Endothelial cell of umbilical vein (primary cell): Measurements from ENCODE around the gene HNRNPLL. TPM values are rescaled to one million over a fixed set of nuclear protein-coding genes. Genes with fewer than 3 reads are reported as not detected.

Source experiments
- BruUV-seq: library from RNA; stranded (reverse); fragments of 400-500 nt; replicated peaks from 2 replicates; lab custom pipeline; 2021; lab: Mats Ljungman, UMichigan
- CTCF ChIA-PET: fragments of 300-600, 350-600 bp; sonication (Branson Sonifier 250); formaldehyde crosslinking; loops from one replicate; lab custom pipeline; 2021; ENCODE audit warnings: antibody characterized with exemption, inconsistent platforms; lab: Charles Lee
- POLR2A ChIA-PET: fragments of 300-600, 350-600 bp; sonication (Branson Sonifier 250); formaldehyde crosslinking; loops from one replicate; lab custom pipeline; 2021; ENCODE audit warnings: antibody characterized with exemption, inconsistent platforms; lab: Charles Lee
- DNase-seq: peaks from one replicate; pipeline ENCODE4 v3.0.0-alpha.2; 2011; ENCODE audit warnings: low read depth, low spot score
- FAIRE-seq: peaks from 2 replicates; lab custom pipeline; 2011; peaks lifted over from hg19 to GRCh38; lab: Jason Lieb, UNC
- H2AFZ ChIP-seq: 2 replicates; pipeline ENCODE4 v1.6.0; 2012; ENCODE audit warnings: low read depth, low read length, control low read depth, inconsistent platforms
- H3K27ac ChIP-seq: 2 replicates; pipeline ENCODE4 v1.5.1; 2011; ENCODE audit warnings: low read depth, mild to moderate bottlenecking, control low read depth, low read length, moderate library complexity; ENCODE audit not compliant: insufficient read depth
- H3K27me3 ChIP-seq, 2 experiments: 2 replicates each; pipeline versions ENCODE4 v1.6.0 to v1.6.1; 2011; ENCODE audit warnings: low read length in 2 of 2, mixed read lengths in 1 of 2; ENCODE audit not compliant: control insufficient read depth in 2 of 2, insufficient read depth in 2 of 2
- H3K36me3 ChIP-seq, 2 experiments: 2 replicates in 1 of 2; 3 replicates in 1 of 2; pipeline ENCODE4 v1.5.1; 2011; ENCODE audit warnings: low read length in 2 of 2, mild to moderate bottlenecking in 1 of 2, moderate library complexity in 1 of 2; ENCODE audit not compliant: control insufficient read depth in 2 of 2, insufficient read depth in 2 of 2; ENCODE audit errors: extremely low read depth in 1 of 2
- H3K4me1 ChIP-seq: 3 replicates; pipeline ENCODE4 v1.5.1; 2011; ENCODE audit warnings: mild to moderate bottlenecking, low read length; ENCODE audit not compliant: control insufficient read depth, insufficient read depth; ENCODE audit errors: extremely low read depth
- H3K4me2 ChIP-seq: 2 replicates; pipeline ENCODE4 v1.6.1; 2011; ENCODE audit warnings: low read length, control low read depth, mixed read lengths; ENCODE audit not compliant: insufficient read depth
- H3K4me3 ChIP-seq, 3 experiments: fragments of 200-600 bp in 1 of 3; sonication (generic), shearing (Covaris generic) in 1 of 3; replicated peaks in 1 of 3; 2 replicates each; pipeline ENCODE4 v1.5.1; 2011 to 2016; ENCODE audit warnings: control low read depth in 3 of 3, low read length in 3 of 3, mild to moderate bottlenecking in 2 of 3, inconsistent platforms in 1 of 3, low read depth in 1 of 3, moderate library complexity in 1 of 3; ENCODE audit not compliant: insufficient read depth in 1 of 3
- H3K79me2 ChIP-seq: 2 replicates; pipeline ENCODE4 v1.6.0; 2012; ENCODE audit warnings: low read length, inconsistent platforms; ENCODE audit not compliant: control insufficient read depth, insufficient read depth
- H3K9ac ChIP-seq: replicated peaks from 2 replicates; pipeline ENCODE3; 2011; ENCODE audit warnings: low read length, control low read depth; ENCODE audit not compliant: insufficient read depth; ENCODE audit errors: extremely low read depth
- H3K9me1 ChIP-seq: replicated peaks from 3 replicates; pipeline ENCODE4 v1.6.0; 2011; ENCODE audit warnings: mild to moderate bottlenecking, low read length; ENCODE audit not compliant: control insufficient read depth, insufficient read depth; ENCODE audit errors: extremely low read depth
- H3K9me3 ChIP-seq: replicated peaks from 2 replicates; pipeline ENCODE4 v1.5.1; 2012; ENCODE audit warnings: low read length, inconsistent platforms; ENCODE audit not compliant: control insufficient read depth, insufficient read depth
- H4K20me1 ChIP-seq: replicated peaks from 2 replicates; pipeline ENCODE3; 2011; ENCODE audit warnings: mild to moderate bottlenecking, low read length; ENCODE audit not compliant: control insufficient read depth, insufficient read depth; ENCODE audit errors: extremely low read depth
- CTCF ChIP-seq, 2 donors: IDR thresholded peaks; 1 replicate in 1 of 2; 2 replicates in 1 of 2; pipeline ENCODE4 v1.5.1; 2011; ENCODE audit warnings: low read length in 2 of 2, mild to moderate bottlenecking in 2 of 2, moderate library complexity in 2 of 2, control low read depth in 1 of 2, inconsistent platforms in 1 of 2, low read depth in 1 of 2; ENCODE audit not compliant: insufficient read depth in 1 of 2; ENCODE audit errors: extremely low read depth in 1 of 2
- FOS ChIP-seq: IDR thresholded peaks from 2 replicates; pipeline ENCODE4 v1.6.1; 2011; ENCODE audit warnings: mild to moderate bottlenecking, low read length, moderate library complexity, borderline replicate concordance; ENCODE audit not compliant: insufficient read depth
- GATA2 ChIP-seq: IDR thresholded peaks from 2 replicates; pipeline ENCODE4 v1.7.0; 2011; ENCODE audit warnings: low read depth, mild to moderate bottlenecking, moderate library complexity, mixed read lengths, low read length; ENCODE audit not compliant: insufficient read length, insufficient read depth
- JUN ChIP-seq: IDR thresholded peaks from 2 replicates; pipeline ENCODE4 v1.6.1; 2011; ENCODE audit warnings: borderline replicate concordance, low read depth; ENCODE audit not compliant: insufficient read length, insufficient read depth
- MAX ChIP-seq: IDR thresholded peaks from 2 replicates; pipeline ENCODE4 v1.6.1; 2011; ENCODE audit not compliant: insufficient read depth, insufficient read length
- MYC ChIP-seq: IDR thresholded peaks from one replicate; pipeline ENCODE4 v1.6.1; 2011; ENCODE audit warnings: mild to moderate bottlenecking, low read depth, low read length
- POLR2AphosphoS5 ChIP-seq: IDR thresholded peaks from 2 replicates; pipeline ENCODE4 v1.6.1; 2012; ENCODE audit warnings: low read depth, mild to moderate bottlenecking, control low read depth, low read length, moderate library complexity; ENCODE audit not compliant: insufficient read depth
- dilution Hi-C: fragments of 300-500 bp; cut with MboI; formaldehyde crosslinking; loops from one replicate; pipeline ENCODE4 v1.15.0; 2019; ENCODE audit warnings: low sequenced_read_pairs; ENCODE audit not compliant: extremely low pct_ligation_motif_present
- intact Hi-C: fragments of 100-400 bp; cut with micrococcal nuclease; formaldehyde crosslinking; loops from one replicate; pipeline ENCODE4 v1.10.0; 2022
- polyA plus RNA-seq, 4 experiments: library from polyadenylated mRNA; depleted of rRNA in 3 of 4; stranded (reverse) in 3 of 4; unstranded in 1 of 4; fragments of >200 nt; gene quantifications; 2 replicates each; pipeline versions ENCODE4 v1.2.1 to v1.2.3, GENCODE V29; 2011 to 2012; ENCODE audit warnings: missing spikeins in 1 of 4
- total RNA-seq: library from RNA; stranded (reverse); gene quantifications from 2 replicates; pipeline ENCODE4 v1.2.3, GENCODE V29; 2021

The HNRNPLL gene
- total and polyA plus RNA-seq, 2 donors (not counting 3 experiments of a cell fraction or from before 2014, with no cell fraction given): 19.8 to 56.2 TPM

- H4K20me1 ChIP-seq: no peaks in the 10 kb centered on the region
- ChIA-PET CTCF (interaction anchor here (0.6 to 2.1 kb wide), 10 partner anchors 8 to 239 kb away, joined by 3 to 10 read pairs (median 6); no protein-coding TSS in a partner anchor), POLR2A (no interaction called here)
- H3K27ac ChIP-seq: no peak overlapping the region
- FAIRE-seq (no peak), DNase-seq (no peak)
- H3K9me1 ChIP-seq: no peaks in the 10 kb centered on the region
- no peak overlapping the region for H3K4me2 ChIP-seq
- H3K27me3 ChIP-seq: no peaks in the 10 kb centered on the region
- no peak for TF ChIP-seq CTCF (IDR thresholded peaks at IDR 0.05; ENCODE audit: extremely low read depth in 1 of 2, insufficient read depth in 1 of 2, low read depth in 1 of 2, low read length in 2 of 2)
- TF ChIP-seq JUN: no peak
- TF ChIP-seq MAX: no peak
- TF ChIP-seq MYC: no peak
- TF ChIP-seq FOS: no peak
- TF ChIP-seq POLR2AphosphoS5: no peak
- no peak for TF ChIP-seq GATA2
- no peak overlapping the region for H3K9ac ChIP-seq
- H3K36me3 ChIP-seq: peaks cover 4 to 5% of the 10 kb centered on the region in 2 experiments
- no TSS peak for BruUV-seq
- H3K4me3 ChIP-seq: no peak overlapping the region
- H3K4me1 ChIP-seq: no peaks in the 10 kb centered on the region
- intact Hi-C loops (no loop called here), dilution Hi-C loops (no loop called here)
- H2AFZ ChIP-seq: no peak overlapping the region
- H3K9me3 ChIP-seq: no peaks in the 10 kb centered on the region
- no peaks in the 10 kb centered on the region for H3K79me2 ChIP-seq
Observed at GRCh38 chr2:38556006-38556801, 46.5 kb downstream of the HNRNPLL start.
